HK-2 (cell line): ENCODE results near the gene CACTIN.
"Not testable (repeated sequence)": the region's sequence is repeated elsewhere in the genome, so short reads cannot be mapped to it uniquely, and the experiment has no call there.

ENCODE experiments used
- DNase-seq: peaks from one replicate; pipeline ENCODE4 v3.0.0-alpha.2; 2018; ENCODE audit not compliant: unreplicated experiment

CACTIN gene

DNA sequence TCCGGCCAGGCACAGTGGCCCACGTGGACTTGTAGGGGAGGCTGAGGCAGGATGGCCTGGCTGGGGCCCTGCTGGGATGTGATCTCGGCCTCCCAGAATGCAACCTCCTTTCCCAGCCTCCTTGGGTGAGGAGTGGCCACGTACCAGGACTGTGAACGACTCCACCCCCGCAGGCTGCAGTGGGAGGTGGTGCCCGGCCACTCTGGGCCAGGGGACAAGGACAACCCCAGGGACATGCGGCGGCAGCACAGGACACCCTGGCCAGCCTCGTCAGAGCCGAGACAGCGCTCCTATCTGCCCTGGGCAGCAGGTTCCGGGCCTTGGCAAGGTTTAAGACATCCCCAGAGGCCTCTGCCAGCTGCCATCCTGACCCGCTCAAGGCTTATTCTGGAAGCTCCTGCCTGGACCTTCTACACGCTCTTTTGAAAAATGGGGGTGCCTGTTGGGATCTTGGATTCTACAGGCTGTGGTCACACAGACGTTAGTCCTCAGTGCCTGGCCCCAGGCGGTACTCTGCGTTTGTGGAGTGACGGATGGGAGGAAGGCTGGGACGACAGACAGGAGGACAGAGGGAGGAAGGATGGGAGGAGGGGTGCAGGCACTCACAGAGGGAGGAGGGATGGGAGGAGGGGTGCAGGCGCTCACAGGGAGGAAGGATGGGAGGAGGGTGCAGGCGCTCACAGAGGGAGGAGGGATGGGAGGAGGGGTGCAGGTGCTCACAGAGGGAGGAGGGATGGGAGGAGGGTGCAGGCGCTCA lies 19.9 kb upstream of the CACTIN start:
- DNase-seq: no peak

DNA sequence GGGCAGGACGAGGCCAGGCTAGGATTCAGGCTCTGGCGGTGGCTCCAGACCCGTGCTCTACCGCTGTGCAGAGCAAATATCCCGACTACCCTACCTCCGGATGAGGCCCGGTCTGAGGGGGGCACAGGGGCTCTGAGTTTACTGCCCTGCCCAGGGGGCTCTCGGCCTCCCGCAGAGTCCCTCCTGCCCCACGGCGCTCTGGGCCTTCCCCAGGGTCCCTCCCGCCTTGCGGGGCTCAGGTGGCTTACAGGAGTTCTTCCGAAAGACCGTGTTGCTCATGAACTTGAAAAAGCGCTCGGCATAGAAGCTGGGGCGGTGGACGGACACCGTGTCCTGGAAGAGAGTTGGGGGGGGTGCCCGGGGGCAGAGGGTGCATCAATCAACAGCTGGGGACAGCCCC lies 19.1 kb upstream of the CACTIN start:
- DNase-seq: no peak

DNA sequence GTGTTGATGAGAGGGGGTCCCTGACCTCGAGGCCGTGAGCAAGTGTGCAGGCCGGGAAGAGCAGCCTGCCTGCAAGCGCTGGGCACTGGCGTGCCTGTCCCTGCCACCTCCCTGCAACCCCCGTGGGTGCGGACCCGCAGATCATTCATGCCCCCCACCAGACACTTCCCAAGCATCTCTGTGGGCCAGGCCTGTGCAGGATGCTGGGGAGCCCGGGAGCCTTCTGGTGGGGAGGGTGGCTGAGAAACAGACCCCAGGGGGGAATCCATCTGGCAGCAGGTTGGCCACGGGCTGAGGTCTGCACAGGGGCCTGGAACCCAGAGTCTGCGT lies 18.4 kb upstream of the CACTIN start:
- no peak for DNase-seq

DNA sequence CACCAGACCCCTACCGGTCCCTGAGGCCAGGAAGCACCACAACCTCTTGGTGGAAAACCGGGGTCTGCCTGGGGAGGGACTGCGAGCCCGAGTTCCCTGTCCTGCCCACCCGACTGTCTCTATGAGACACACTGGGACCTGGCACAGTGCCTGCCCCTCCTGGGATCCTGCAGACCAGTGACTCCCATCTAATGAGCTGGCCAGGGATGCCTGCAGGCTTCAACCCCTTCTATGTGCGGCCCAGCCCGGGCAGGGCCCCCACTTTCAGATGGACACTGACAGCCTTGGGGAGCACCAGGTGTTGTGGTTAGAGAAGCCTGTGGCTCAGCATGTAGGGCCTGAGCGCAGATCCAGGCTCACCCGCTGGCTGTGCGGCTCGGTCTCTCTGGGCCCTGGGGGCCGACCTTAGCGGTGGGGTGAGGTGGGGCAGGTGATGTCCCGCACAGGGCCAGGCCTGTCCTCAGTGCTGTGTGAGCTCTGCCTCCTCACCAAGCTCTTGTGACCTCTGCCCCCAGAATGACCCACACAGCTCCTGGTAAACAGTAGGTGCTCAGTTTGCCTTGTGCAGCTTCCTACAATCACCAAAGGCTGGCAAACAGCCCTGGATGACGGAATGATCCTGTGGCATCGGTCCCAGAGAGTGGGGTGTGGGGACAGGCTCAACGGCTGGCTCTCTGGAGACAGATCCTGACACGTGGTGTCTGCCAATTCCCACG lies 17.9 kb upstream of the CACTIN start:
- no peak for DNase-seq

DNA sequence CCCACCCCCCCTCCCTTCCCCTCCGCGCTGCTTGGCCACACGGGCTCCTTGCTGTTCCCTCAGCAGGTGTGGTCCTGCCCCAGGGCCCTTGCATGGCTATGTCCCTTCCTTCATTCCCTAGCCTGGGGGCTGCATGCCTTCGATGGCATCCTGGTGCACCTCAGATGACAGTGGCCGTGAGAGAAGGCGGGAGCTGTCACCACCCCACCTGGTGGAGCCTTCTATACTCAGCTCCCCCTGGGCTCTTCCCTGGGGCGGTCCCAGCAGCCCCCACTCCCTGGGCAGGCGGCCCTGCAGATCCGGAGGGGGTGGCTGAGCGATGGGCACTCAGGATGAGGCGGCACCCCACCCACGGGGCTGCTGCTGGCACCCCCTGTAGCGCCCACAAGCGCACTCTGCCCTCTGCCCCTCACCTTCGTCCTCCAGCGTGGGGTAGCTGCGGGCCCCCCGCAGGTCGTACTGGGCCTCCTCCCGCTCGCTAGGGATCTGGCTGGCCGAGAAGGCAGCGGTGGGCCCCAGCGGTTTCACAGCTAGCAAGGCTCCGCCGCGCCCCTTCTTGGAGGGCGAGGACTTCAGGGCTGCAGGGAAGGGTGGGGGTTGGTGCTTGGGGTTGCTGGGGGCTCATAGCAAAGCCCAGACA lies 17.2 kb upstream of the CACTIN start:
- DNase-seq: no peak

- DNase-seq: no peak
These were observed 16.5 kb upstream of the CACTIN start for GRCh38 chr19:3642987-3643673.

GRCh38 chr19:3642296-3642695 lies 15.7 kb upstream of the CACTIN start:
- DNase-seq: no peak

- no peak for DNase-seq
These were observed 15.1 kb upstream of the CACTIN start for GRCh38 chr19:3641515-3642269.

DNA sequence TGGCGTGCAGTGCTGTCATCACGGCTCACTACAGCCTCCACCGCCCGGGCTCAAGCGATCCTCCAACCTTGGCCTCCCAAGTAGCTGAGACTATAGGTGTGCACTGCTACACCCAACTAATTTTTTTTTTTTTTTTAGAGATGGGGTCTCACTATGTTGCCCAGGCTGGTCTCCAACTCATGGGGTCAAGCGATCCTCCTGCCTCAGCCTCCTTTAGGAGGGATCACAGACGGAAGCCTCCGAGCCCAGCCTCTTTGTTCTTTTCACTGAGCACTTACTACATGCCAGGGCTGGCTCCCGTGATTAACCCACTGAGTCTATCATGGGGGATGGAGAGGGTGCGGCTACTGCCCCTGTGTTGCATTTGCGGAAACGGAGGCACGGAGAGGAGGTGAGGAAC lies 12.9 kb upstream of the CACTIN start:
- no peak for DNase-seq

DNA sequence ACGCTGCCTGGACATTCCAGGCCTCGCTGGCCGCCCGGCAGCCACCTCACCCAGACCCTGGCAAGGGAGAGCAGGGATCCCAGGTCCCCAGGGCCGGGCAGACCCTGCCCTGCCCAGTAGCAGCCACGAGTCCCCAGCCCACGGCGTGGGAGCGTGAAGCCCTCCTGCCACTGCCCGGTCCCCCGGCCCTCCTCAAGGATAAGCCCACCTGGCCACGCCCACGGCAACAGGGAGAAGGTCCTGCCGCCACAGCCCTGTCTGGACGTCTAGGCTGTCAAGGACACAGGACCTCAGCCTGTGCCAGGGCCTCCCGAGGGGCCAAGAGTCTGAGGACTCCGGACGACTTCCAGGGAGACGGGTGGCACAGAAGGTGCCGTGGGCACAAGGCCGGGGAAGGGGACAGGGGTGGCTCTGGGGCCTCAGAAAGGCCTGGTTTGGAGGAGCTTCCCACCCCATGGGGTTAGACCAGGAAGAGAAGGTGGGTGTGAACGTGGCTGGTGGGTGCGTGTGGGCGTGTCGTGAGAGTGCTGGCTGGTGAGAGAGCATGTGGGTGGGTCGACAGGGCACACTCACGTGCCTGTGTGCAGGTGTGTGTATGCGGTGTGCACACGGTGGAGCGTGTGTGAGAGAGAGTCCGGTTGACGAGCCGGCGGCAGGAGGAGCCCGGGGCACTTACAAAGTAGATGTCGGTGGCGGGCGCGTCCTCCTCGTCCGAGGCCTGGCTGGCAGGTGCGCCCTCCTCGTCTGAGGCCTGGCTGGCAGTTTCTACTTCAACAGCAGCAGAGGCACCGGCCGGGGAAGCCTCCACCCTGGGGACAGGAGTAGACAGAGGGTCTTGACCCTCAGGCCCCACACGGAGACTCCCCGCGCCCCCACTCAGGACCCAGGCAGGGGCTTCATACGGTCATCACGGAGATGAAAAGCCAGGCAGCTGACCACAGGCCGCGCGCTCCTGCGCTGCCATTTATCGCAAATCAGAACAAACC lies 11.9 kb upstream of the CACTIN start:
- DNase-seq: no peak

GRCh38 chr19:3637621-3638020 lies 11.0 kb upstream of the CACTIN start:
- no peak for DNase-seq

DNA sequence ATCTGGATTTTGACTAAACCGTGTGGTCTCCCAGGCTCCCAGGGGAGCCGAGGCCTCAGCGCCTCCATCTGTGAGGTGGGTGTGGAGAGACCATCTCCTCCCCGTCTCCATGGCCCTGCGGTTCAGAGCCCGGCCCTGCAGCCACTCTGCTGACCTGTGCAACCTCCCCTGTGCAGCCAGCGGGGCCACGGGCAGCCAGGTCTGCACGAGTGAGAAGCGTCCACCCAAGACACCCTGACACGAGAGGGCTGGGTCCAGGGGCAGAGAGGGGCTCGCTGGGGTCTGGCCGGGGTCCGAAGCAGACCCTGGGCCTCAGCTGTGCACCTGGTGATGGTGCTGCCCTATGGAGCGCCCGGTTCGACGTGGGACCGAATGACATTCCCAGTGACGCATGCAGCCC lies 10.4 kb upstream of the CACTIN start:
- DNase-seq: no peak

DNA sequence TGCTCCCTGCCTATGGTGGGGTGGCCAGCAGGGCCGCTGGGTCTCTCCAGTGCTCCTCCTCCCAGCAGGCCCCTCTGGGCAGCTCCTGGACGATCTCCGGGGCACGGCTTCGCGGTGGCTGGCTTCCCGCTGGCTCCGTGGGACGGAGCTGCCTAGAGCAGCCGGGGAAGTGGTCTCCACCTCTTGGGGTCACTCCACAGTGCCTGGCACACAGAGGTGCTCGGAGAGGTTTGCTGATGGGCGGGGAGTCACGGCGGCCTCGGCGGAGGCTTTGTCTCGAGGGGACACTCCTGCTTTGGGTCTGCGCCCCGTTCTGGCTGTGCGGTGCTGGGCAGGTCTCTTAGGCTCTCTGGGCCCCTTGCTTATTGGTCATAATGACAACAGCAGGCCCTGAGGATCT lies 9.9 kb upstream of the CACTIN start:
- no peak for DNase-seq

DNA sequence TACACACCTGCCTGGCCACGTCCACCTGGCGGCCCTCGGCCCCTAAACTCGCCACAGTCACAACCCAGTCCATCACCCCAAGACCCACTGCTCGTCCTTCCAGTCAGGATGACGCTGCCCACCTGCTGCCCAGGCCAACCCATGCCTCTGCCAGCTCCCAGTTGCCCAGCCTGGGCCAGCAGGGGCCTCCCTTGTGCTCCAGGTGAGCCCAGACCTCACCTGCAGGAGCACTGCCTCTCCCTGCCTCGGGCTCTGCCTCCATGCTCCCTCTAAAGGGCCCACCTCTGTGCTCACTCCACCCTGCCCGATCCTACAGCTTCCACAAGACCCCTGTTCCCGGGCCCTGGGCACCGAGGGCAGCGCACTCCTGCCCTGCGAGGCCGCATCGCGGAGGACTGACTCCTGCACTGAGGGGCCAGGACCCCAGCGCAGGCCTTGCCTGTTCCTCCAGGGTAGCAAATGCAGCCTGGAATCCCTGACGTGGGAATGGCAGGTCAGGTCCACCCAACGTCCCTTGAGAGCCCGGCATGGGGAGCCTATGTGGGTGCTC lies 8.0 kb upstream of the CACTIN start:
- no peak for DNase-seq

DNA sequence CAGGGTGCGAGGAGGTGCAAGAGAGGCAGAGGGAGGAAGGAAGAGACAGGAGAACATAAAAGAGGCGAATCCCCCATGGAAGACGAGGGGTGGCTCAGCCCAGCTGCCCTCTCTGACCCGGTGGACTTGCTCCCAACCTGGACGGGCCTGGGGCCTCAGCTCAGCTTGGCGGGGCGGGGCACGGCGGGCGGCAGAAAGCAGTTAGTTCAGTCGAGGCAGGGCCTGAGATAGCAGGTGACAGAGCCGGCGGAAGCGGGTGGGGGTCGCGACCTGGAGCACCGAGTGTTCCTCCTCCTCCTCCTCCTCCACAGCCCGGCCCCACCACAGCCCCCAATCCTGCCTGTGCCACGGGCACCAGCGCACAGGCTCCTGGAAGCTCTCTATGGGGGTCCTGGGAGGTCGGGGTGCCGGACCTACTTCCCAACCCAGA lies 7.0 kb upstream of the CACTIN start:
- no peak for DNase-seq

- DNase-seq: no peak
These were observed 6.4 kb upstream of the CACTIN start for GRCh38 chr19:3632739-3633558.

GRCh38 chr19:3632098-3632497 lies 5.5 kb upstream of the CACTIN start:
- no peak for DNase-seq

GRCh38 chr19:3631053-3631861 lies 4.7 kb upstream of the CACTIN start:
- DNase-seq: no peak

- not testable (repeated sequence) for DNase-seq
These were observed 2.2 kb upstream of the CACTIN start for GRCh38 chr19:3628766-3629165.
